Rectal smooth muscle tissue (tissue), 1 donor: Measurements from ENCODE around the gene MIGA2.

Source experiments
- H3K27ac ChIP-seq: one replicate; pipeline ENCODE4 v1.7.0; 2013; ENCODE audit warnings: low read depth, low read length, inconsistent platforms
- H3K27me3 ChIP-seq: one replicate; pipeline ENCODE4 v1.7.0; 2013; ENCODE audit warnings: low read length; ENCODE audit not compliant: control insufficient read depth, insufficient read depth
- H3K36me3 ChIP-seq: one replicate; pipeline ENCODE4 v1.7.0; 2013; ENCODE audit warnings: low read length; ENCODE audit not compliant: control insufficient read depth, insufficient read depth
- H3K4me1 ChIP-seq: one replicate; pipeline ENCODE4 v1.7.0; 2013; ENCODE audit warnings: low read length; ENCODE audit not compliant: control insufficient read depth, insufficient read depth
- H3K4me3 ChIP-seq: one replicate; pipeline ENCODE4 v1.7.0; 2013; ENCODE audit warnings: low read length
- H3K9ac ChIP-seq: one replicate; pipeline ENCODE4 v1.7.0; 2013; ENCODE audit warnings: low read length

The MIGA2 gene

DNA sequence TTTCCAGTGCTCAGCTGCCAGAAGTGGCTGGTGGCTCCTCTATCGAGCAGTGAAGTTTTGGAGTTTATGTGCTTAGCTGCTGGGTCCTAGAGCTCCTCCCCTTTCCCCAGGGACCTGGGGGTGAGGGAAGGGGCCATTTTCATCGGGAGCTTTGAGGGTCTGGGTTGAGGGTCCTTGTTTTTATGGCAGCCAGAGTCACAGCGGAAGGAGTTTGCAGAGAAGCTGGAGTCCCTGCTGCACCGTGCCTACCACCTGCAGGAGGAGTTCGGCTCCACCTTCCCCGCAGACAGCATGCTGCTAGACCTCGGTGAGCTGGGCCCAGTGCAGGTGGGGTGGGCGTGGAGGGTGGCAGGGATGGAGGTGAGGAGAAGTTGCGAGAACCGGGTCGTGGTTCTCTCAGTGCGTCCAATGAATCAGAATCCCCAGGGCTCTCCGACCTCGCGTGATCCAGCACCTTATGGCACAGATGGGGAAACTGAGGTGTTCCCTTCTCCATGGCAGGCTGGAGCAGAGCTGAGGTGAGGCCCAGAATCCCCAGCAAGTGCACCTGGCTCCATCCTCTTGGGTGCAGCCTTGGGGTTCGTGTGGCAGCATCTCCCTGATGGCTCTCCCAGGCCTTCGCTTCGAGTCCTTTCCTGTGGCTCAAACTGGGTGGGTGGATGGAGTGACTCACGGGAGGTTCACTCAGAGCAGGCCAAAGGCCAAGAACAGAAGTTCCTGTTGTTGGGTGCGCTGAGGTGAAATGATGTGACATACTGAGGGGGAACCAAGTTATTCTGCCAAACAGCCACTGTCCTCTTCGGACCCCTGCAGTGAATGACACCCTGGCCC lies 22.8 kb downstream of the MIGA2 start:
- no peak overlapping the region for H3K9ac ChIP-seq

GRCh38 chr9:129059796-129060785 lies 23.7 kb downstream of the MIGA2 start:
- Histone ChIP-seq H3K36me3 (peaks cover 29% of the 10 kb centered on the region), H3K4me1 (no peaks in the 10 kb centered on the region)

More for the DNA sequence above, 22.8 kb downstream of the MIGA2 start:
- H3K4me1 ChIP-seq = no peaks in the 10 kb centered on the region
- no peak overlapping the region for H3K27ac ChIP-seq
- H3K4me3 ChIP-seq = no peak overlapping the region
- no peaks in the 10 kb centered on the region for H3K27me3 ChIP-seq
- H3K36me3 ChIP-seq = peaks cover 27% of the 10 kb centered on the region

GRCh38 chr9:129060991-129061390 lies 24.6 kb downstream of the MIGA2 start:
- peaks cover 32% of the 10 kb centered on the region for H3K36me3 ChIP-seq
- no peaks in the 10 kb centered on the region for H3K27me3 ChIP-seq
- no peak overlapping the region for H3K27ac ChIP-seq
- H3K9ac ChIP-seq = no peak overlapping the region
- no peaks in the 10 kb centered on the region for H3K4me1 ChIP-seq
- no peak overlapping the region for H3K4me3 ChIP-seq

More at GRCh38 chr9:129059796-129060785, 23.7 kb downstream of the MIGA2 start:
- no peak overlapping the region for H3K4me3 ChIP-seq
- no peak overlapping the region for H3K27ac ChIP-seq
- no peaks in the 10 kb centered on the region for H3K27me3 ChIP-seq
- no peak overlapping the region for H3K9ac ChIP-seq

DNA sequence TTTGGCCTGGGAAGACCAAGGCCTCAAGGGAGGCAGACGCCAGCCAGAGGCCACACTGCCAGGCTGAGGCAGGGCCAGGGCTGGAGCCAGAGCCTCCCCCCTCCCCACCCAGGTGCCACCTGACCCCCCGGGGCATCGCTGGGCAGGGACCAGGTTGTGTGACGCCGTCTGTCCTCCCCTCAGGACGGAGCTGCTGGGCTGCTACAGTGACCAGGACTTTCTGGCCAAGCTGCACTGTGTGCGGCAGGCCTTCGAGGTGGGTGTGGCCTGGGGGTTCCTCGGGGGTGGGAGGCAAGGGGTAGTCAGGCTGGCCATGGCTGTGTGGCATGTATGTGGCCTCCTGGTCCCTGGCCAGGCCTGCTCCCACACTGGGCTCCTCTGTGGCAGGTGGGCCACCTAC lies 26.6 kb downstream of the MIGA2 start:
- no peaks in the 10 kb centered on the region for H3K4me1 ChIP-seq
- H3K27ac ChIP-seq = no peak overlapping the region
- H3K36me3 ChIP-seq = peaks cover 41% of the 10 kb centered on the region
- H3K9ac ChIP-seq = no peak overlapping the region
- H3K27me3 ChIP-seq = no peaks in the 10 kb centered on the region
- no peak overlapping the region for H3K4me3 ChIP-seq

- Histone ChIP-seq H3K27ac (no peak overlapping the region), H3K4me1 (no peaks in the 10 kb centered on the region), H3K9ac (no peak overlapping the region), H3K27me3 (no peaks in the 10 kb centered on the region), H3K36me3 (peaks cover 37% of the 10 kb centered on the region), H3K4me3 (no peak overlapping the region)
Observed at GRCh38 chr9:129064499-129064908, 28.1 kb downstream of the MIGA2 start.

GRCh38 chr9:129068110-129068509 lies 31.7 kb downstream of the MIGA2 start:
- Histone ChIP-seq H3K36me3 (peaks cover 28% of the 10 kb centered on the region), H3K27ac (no peak overlapping the region), H3K27me3 (no peaks in the 10 kb centered on the region), H3K9ac (no peak overlapping the region), H3K4me1 (no peaks in the 10 kb centered on the region), H3K4me3 (no peak overlapping the region)

- H3K27me3 ChIP-seq = no peaks in the 10 kb centered on the region
- no peak overlapping the region for H3K9ac ChIP-seq
- no peak overlapping the region for H3K27ac ChIP-seq
- no peaks in the 10 kb centered on the region for H3K4me1 ChIP-seq
- peaks cover 25% of the 10 kb centered on the region for H3K36me3 ChIP-seq
- H3K4me3 ChIP-seq = no peak overlapping the region
Observed at GRCh38 chr9:129068990-129069861, 32.8 kb downstream of the MIGA2 start.

DNA sequence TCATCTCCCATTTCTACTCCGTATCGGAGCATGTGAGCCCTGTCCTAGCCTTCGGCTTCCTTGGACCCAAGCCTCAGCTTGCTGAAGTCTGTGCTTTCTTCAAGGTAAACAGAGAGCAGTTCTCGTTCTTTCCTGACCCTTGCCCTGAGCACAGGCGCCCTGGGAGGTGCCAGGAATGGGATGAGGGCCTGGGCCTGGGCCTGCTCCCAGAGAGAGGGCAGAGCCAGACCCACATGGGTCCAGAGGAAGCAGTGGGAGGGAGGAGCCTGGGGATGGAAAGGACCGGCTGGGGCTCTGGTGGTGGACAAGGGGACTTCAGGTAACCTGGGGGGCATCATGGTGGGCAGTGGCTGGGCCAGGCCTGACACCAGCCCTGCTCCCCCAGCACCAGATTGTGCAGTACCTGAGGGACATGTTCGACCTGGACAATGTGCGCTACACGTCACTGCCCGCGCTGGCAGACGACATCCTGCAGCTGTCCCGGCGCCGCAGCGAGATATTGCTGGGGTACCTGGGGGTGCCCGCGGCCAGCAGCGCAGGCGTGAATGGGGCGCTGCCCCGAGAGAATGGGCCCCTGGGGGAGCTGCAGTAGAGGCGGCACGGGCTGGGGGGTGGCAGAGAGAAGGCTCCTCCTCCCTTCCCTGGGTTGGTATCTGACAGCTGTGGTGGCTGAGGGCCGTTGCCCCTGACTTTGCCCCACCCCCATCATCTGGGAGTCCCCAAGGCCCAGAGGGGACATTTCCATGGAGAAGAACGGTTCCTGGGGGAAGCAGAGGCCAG lies 33.6 kb downstream of the MIGA2 start:
- Histone ChIP-seq H3K4me1 (no peaks in the 10 kb centered on the region), H3K27ac (no peak overlapping the region), H3K36me3 (peaks cover 21% of the 10 kb centered on the region), H3K9ac (no peak overlapping the region), H3K4me3 (no peak overlapping the region), H3K27me3 (no peaks in the 10 kb centered on the region)

GRCh38 chr9:129070696-129071525 lies 34.5 kb downstream of the MIGA2 start:
- Histone ChIP-seq H3K27me3 (no peaks in the 10 kb centered on the region), H3K27ac (no peak overlapping the region), H3K4me3 (no peak overlapping the region), H3K4me1 (no peaks in the 10 kb centered on the region), H3K9ac (no peak overlapping the region), H3K36me3 (peaks cover 19% of the 10 kb centered on the region)

- no peak overlapping the region for H3K9ac ChIP-seq
- H3K4me1 ChIP-seq = no peaks in the 10 kb centered on the region
- H3K36me3 ChIP-seq = peaks cover 17% of the 10 kb centered on the region
- no peaks in the 10 kb centered on the region for H3K27me3 ChIP-seq
- H3K27ac ChIP-seq = no peak overlapping the region
- no peak overlapping the region for H3K4me3 ChIP-seq
Observed at GRCh38 chr9:129071526-129072126, 35.2 kb downstream of the MIGA2 start.
